Omental fat pad (tissue), 4 donors: ENCODE data around the gene EBI3. TPM values are rescaled to one million over a fixed set of nuclear protein-coding genes. Genes with fewer than 3 reads are reported as not detected.
"Not testable (repeated sequence)": the region's sequence is repeated elsewhere in the genome, so short reads cannot be mapped to it uniquely, and the experiment has no call there.

Experiments used
- ATAC-seq: fragments of 150-250 bp; one replicate; pipeline ENCODE4 v1.9.1; 2016; ENCODE audit warnings: mild to moderate bottlenecking, moderate library complexity; ENCODE audit not compliant: low FRiP score
- DNase-seq: peaks from one replicate; pipeline ENCODE4 v3.0.0-alpha.2; 2019; ENCODE audit warnings: low spot score
- CTCF ChIP-seq, 3 donors: fragments of 450-650 bp; IDR thresholded peaks; one replicate each; pipeline ENCODE4 v1.5.1; 2016 to 2017; ENCODE audit warnings: antibody characterized with exemption in 3 of 3, mild to moderate bottlenecking in 3 of 3, moderate library complexity in 2 of 3
- total RNA-seq, 4 donors: library from RNA; depleted of rRNA; stranded (reverse); fragments of >200 nt; gene quantifications; one replicate each; pipeline ENCODE4 v1.1.0, GENCODE V29; 2016

Gene EBI3
- total RNA-seq, 4 donors from 2014 or later, result 2.2 to 11.4 (median 5.0) TPM

GRCh38 chr19:4217429-4218264 lies 11.7 kb upstream of the EBI3 start:
- no peak for TF ChIP-seq CTCF (IDR thresholded peaks at IDR 0.05)
- DNase-seq (no peak), ATAC-seq (no peak)

DNA sequence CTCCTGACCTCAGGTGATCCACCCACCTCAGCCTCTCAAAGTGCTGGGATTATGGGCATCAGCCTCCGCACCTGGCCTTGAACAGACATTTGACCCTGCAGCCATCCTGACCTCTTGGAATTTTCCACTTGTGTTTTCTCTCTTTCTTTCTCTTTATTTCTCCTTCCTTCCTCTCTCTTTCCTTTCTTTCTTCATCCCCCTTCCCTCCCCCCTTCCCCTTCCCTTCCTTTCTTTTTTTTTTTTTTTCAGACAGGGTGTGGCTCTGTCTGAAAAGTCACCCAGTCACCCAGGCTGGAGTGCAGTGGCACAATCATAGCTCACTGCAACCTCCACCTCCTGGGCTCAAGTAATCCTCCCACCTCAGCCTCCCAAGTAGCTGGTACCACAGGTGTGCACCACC lies 10.8 kb upstream of the EBI3 start:
- ATAC-seq, DNase-seq: not testable (repeated sequence)

DNA sequence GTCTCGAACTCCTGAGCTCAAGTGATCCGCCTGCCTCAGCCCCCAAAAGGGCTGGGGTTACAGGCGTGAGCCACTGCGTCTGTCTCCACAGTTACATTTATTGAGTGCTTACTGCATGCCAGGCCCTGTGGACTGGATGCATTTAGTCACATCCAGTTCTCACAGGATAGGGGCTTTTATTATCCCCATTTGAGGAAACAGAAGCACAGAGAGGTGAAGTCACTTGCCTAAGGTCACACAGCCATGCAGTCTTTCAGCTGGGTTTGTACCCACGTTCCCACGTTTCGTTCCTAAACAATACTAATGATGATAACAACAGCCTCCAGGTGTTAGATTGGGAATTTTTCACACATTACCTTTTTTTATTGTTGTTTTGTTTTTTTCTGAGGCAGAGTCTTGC lies 9.1 kb upstream of the EBI3 start:
- DNase-seq, result no peak
- no peak for ATAC-seq
- TF ChIP-seq CTCF (IDR thresholded peaks at IDR 0.05), result no peak

GRCh38 chr19:4224470-4224869 lies 4.9 kb upstream of the EBI3 start:
- no peak for DNase-seq
- no peak for TF ChIP-seq CTCF (IDR thresholded peaks at IDR 0.05)
- no peak for ATAC-seq

DNA sequence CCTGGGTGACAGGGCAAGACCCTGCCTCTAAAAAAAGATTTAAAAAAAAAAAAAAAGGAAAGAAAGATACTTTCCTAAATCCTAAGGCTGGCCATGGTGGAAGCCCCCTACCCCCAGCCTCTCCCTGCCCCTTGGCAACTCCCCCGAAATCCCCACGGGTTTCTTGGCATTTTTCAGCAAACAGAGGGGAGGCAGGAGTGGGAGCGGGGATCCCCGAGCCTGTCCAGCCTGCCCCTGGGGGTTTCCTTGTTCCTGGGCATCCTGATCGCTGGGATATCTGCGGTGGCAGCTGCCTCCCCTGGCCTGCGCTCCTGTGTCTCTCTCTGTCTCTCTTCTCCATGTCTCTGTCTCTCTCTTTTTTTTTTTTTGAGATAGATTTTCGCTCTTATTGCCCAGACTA lies 3.4 kb upstream of the EBI3 start:
- no peak for TF ChIP-seq CTCF (IDR thresholded peaks at IDR 0.05)
- no peak for DNase-seq
- no peak for ATAC-seq

GRCh38 chr19:4227771-4228170 lies 1.6 kb upstream of the EBI3 start:
- TF ChIP-seq CTCF (IDR thresholded peaks at IDR 0.05), result no peak
- ATAC-seq, result no peak
- no peak for DNase-seq

- no peak for TF ChIP-seq CTCF (IDR thresholded peaks at IDR 0.05)
- no peak for ATAC-seq
- DNase-seq, result no peak
These were observed 551 bp upstream of the EBI3 start for GRCh38 chr19:4228765-4229178.

GRCh38 chr19:4230237-4230636 lies 914 bp downstream of the EBI3 start:
- DNase-seq, ATAC-seq: not testable (repeated sequence)

- ATAC-seq, DNase-seq: not testable (repeated sequence)
These were observed 2.2 kb downstream of the EBI3 start for GRCh38 chr19:4231521-4231920.

DNA sequence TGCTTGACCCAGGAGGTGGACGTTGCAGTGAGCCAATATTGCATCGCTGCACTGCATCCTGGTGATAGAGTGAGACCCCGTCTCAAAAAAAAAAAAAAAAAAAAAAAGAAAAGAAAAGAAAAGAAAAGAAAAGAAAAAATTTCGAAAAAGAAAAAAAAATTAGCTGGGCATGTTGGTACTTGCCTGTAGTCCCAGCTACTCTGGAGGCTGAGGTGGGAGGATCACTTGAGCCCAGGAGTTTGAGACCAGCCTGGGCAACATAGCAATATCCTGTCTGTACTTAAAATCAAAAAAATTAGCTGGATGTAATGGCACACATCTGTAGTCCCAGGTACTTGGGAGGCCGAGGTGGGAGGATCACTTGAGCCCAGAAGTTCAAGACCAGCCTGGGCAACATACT lies 2.8 kb downstream of the EBI3 start:
- not testable (repeated sequence) for ATAC-seq, DNase-seq
